ENCODE data around the gene ONECUT3.

Gene ONECUT3

GRCh38 chr19:1717970-1718264 lies 35.4 kb upstream of the ONECUT3 start:
- H2BK15ac ChIP-seq (ENCODE audit: low read length): no peak overlapping the region
- H2BK120ac ChIP-seq (ENCODE audit: low read depth, low read length): no peak overlapping the region
- no peak overlapping the region for H3K4me3 ChIP-seq (ENCODE audit: low read length in 2 of 2)
- H2AFZ ChIP-seq (ENCODE audit: low read length): no peak overlapping the region
- no peak overlapping the region for H4K91ac ChIP-seq (ENCODE audit: low read depth, low read length, poor library complexity)
- 100% methylated on average over 1 of the region's 2 CpGs; no CpG with 5 or more reads in 1 of the 2 donors for WGBS, 2 donors (ENCODE audit: extremely low coverage in 2 of 2, insufficient read length in 2 of 2, insufficient replicate concordance in 1 of 2)
- H2BK12ac ChIP-seq (ENCODE audit: low read length): no peak overlapping the region
- no peak overlapping the region for H3K4me2 ChIP-seq (ENCODE audit: insufficient read depth, low read length, poor library complexity, severe bottlenecking)
- no peak overlapping the region for H3K14ac ChIP-seq (ENCODE audit: low read length)
- H3K27me3 ChIP-seq (ENCODE audit: control insufficient read depth in 3 of 3, insufficient read depth in 3 of 3, low read depth in 1 of 3, low read length in 3 of 3): peaks cover 0 to 41% (median 3%) of the 10 kb centered on the region in 3 experiments
- no peak overlapping the region for H4K8ac ChIP-seq (ENCODE audit: low read depth, low read length)
- no peak overlapping the region for H2BK5ac ChIP-seq (ENCODE audit: low read length)
- H3K79me1 ChIP-seq (ENCODE audit: low read depth, low read length): no peaks in the 10 kb centered on the region
- no peaks in the 10 kb centered on the region for H3K9me3 ChIP-seq (replicated peaks in 1 of 2; ENCODE audit: control insufficient read depth in 2 of 2, insufficient read depth in 1 of 2, low read depth in 1 of 2, low read length in 2 of 2)
- no peak overlapping the region for H3K9ac ChIP-seq (ENCODE audit: low read depth, low read length, poor library complexity)
- H2AK5ac ChIP-seq (ENCODE audit: low read depth, low read length): peak overlapping the region; percentile 46
- H3K27ac ChIP-seq (replicated peaks; ENCODE audit: low read length): no peak overlapping the region
- H3K4me1 ChIP-seq (ENCODE audit: control insufficient read depth in 2 of 2, insufficient read depth in 1 of 2, low read depth in 1 of 2, low read length in 2 of 2): peaks cover 3% of the 10 kb centered on the region in 2 donors
- H3K18ac ChIP-seq (ENCODE audit: low read length): no peak overlapping the region
- H3K4ac ChIP-seq (ENCODE audit: low read length): no peak overlapping the region
- no peaks in the 10 kb centered on the region for H3K36me3 ChIP-seq (replicated peaks in 1 of 2; ENCODE audit: control insufficient read depth in 2 of 2, insufficient read depth in 2 of 2, low read length in 2 of 2)
- H3K23ac ChIP-seq (ENCODE audit: low read depth, low read length, poor library complexity): no peak overlapping the region
- no peak for DNase-seq (ENCODE audit: low spot score)

DNA sequence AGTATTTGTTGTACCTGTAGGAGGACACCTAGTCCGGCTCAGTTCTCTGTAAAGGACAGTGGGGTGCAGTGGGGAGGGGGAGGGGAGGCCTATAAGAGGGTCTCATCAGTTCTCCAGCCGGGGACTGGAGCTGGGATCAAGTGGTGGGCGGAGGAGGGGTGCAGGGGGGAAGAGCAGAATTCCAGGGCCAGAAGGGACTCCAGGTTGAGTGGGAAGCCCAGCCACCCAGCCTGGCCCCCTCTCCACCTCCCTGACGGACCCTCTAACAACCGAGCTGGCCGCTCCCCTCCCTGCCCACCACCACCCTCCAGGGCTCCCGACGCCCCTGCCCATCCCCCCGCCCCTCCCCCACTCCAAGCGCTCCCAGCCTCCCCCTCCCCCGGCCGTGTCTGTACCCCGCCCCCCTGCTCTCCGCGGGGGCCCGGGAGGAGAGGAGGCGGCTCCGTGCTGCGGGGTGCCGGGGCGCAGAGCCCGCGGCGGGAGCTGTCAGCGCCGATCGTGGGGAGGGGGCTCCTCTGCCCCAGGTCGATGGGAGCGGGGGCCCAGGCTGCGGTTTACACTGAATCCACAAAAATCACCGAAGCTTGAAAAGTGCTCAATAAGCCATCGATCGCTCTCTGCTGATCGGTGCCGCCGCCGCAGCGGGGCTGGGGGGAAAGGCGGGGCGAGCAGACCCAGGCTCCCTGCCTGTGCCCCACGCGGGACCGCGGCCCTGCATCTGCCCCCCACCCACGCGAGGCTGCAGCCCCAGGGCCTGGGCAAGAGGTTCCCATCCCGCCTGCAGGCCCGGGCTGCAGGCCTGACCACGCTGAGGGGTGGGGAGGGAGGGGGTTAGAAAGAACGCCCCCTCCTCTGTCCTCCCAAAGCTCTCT lies 34.6 kb upstream of the ONECUT3 start:
- H3K4ac ChIP-seq (ENCODE audit: low read length): peak overlapping the region; percentile 11
- no peak overlapping the region for H3K23ac ChIP-seq (ENCODE audit: low read depth, low read length, poor library complexity)
- H3K14ac ChIP-seq (ENCODE audit: low read length): peak overlapping the region; percentile 38
- H3K27me3 ChIP-seq (ENCODE audit: control insufficient read depth in 3 of 3, insufficient read depth in 3 of 3, low read depth in 1 of 3, low read length in 3 of 3): peaks cover 0 to 41% (median 3%) of the 10 kb centered on the region in 3 experiments
- peak overlapping the region; percentile 97 for H3K18ac ChIP-seq (ENCODE audit: low read length)
- DNase-seq (ENCODE audit: low spot score): no peak
- peaks cover 3% of the 10 kb centered on the region in 2 donors for H3K4me1 ChIP-seq (ENCODE audit: control insufficient read depth in 2 of 2, insufficient read depth in 1 of 2, low read depth in 1 of 2, low read length in 2 of 2)
- H3K9ac ChIP-seq (ENCODE audit: low read depth, low read length, poor library complexity): peak overlapping the region; percentile 86
- H2BK12ac ChIP-seq (ENCODE audit: low read length): peak overlapping the region; percentile 97
- H3K27ac ChIP-seq (replicated peaks; ENCODE audit: low read length): no peak overlapping the region
- H2AFZ ChIP-seq (ENCODE audit: low read length): peak overlapping the region; percentile 78
- peak overlapping the region; percentile 85 for H2BK15ac ChIP-seq (ENCODE audit: low read length)
- no peaks in the 10 kb centered on the region for H3K36me3 ChIP-seq (replicated peaks in 1 of 2; ENCODE audit: control insufficient read depth in 2 of 2, insufficient read depth in 2 of 2, low read length in 2 of 2)
- H3K4me3 ChIP-seq (ENCODE audit: low read length in 2 of 2): peak overlapping the region; percentile 6 to 77
- no peaks in the 10 kb centered on the region for H3K9me3 ChIP-seq (replicated peaks in 1 of 2; ENCODE audit: control insufficient read depth in 2 of 2, insufficient read depth in 1 of 2, low read depth in 1 of 2, low read length in 2 of 2)
- no CpG with 5 or more reads among the region's 50 CpGs for WGBS, 2 donors (ENCODE audit: extremely low coverage in 2 of 2, insufficient read length in 2 of 2, insufficient replicate concordance in 1 of 2)
- H2BK5ac ChIP-seq (ENCODE audit: low read length): peak overlapping the region; percentile 53
- peak overlapping the region; percentile 31 for H2BK120ac ChIP-seq (ENCODE audit: low read depth, low read length)
- H4K8ac ChIP-seq (ENCODE audit: low read depth, low read length): peak overlapping the region; percentile 43
- H3K79me1 ChIP-seq (ENCODE audit: low read depth, low read length): no peaks in the 10 kb centered on the region
- peak overlapping the region; percentile 43 for H4K91ac ChIP-seq (ENCODE audit: low read depth, low read length, poor library complexity)
- peak overlapping the region; percentile 73 for H3K4me2 ChIP-seq (ENCODE audit: insufficient read depth, low read length, poor library complexity, severe bottlenecking)
- peak overlapping the region; percentile 96 for H2AK5ac ChIP-seq (ENCODE audit: low read depth, low read length)

DNA sequence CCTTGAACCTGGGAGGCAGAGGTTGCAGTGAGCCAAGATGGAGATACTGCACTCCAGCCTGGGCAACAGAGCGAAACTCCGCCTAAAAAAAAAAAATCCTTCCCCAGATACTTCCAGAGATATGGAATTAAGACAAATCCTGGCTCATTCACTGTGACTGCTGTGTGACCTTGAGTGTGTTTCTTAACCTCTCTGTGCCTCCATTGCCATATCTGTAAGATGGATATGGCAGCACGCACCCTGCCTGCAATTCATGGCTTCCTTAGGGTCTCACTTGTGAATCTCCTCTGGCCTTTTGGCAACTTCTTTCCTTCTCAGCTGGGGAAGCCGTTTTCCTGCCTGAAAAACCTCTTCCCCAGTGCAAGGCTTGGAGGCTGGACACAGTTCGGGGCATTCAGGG lies 33.8 kb upstream of the ONECUT3 start:
- Histone ChIP-seq H2BK5ac (ENCODE audit: low read length) (no peak overlapping the region), H3K27me3 (ENCODE audit: control insufficient read depth in 3 of 3, insufficient read depth in 3 of 3, low read depth in 1 of 3, low read length in 3 of 3) (peaks cover 0 to 41% (median 3%) of the 10 kb centered on the region in 3 experiments), H3K4me3 (ENCODE audit: low read length in 2 of 2) (no peak overlapping the region), H2AK5ac (ENCODE audit: low read depth, low read length) (peak overlapping the region; percentile 98), H3K27ac (replicated peaks; ENCODE audit: low read length) (no peak overlapping the region), H2BK12ac (ENCODE audit: low read length) (no peak overlapping the region), H3K23ac (ENCODE audit: low read depth, low read length, poor library complexity) (no peak overlapping the region), H4K8ac (ENCODE audit: low read depth, low read length) (no peak overlapping the region), H2BK120ac (ENCODE audit: low read depth, low read length) (no peak overlapping the region), H3K9ac (ENCODE audit: low read depth, low read length, poor library complexity) (no peak overlapping the region), H3K4ac (ENCODE audit: low read length) (no peak overlapping the region), H3K36me3 (replicated peaks in 1 of 2; ENCODE audit: control insufficient read depth in 2 of 2, insufficient read depth in 2 of 2, low read length in 2 of 2) (no peaks in the 10 kb centered on the region), H3K79me1 (ENCODE audit: low read depth, low read length) (no peaks in the 10 kb centered on the region), H3K14ac (ENCODE audit: low read length) (no peak overlapping the region), H4K91ac (ENCODE audit: low read depth, low read length, poor library complexity) (no peak overlapping the region), H2BK15ac (ENCODE audit: low read length) (peak overlapping the region; percentile 30), H3K18ac (ENCODE audit: low read length) (no peak overlapping the region), H2AFZ (ENCODE audit: low read length) (no peak overlapping the region), H3K4me2 (ENCODE audit: insufficient read depth, low read length, poor library complexity, severe bottlenecking) (no peak overlapping the region), H3K9me3 (replicated peaks in 1 of 2; ENCODE audit: control insufficient read depth in 2 of 2, insufficient read depth in 1 of 2, low read depth in 1 of 2, low read length in 2 of 2) (no peaks in the 10 kb centered on the region), H3K4me1 (ENCODE audit: control insufficient read depth in 2 of 2, insufficient read depth in 1 of 2, low read depth in 1 of 2, low read length in 2 of 2) (peaks cover 3% of the 10 kb centered on the region in 2 donors)
- no CpG with 5 or more reads among the region's 5 CpGs for WGBS, 2 donors (ENCODE audit: extremely low coverage in 2 of 2, insufficient read length in 2 of 2, insufficient replicate concordance in 1 of 2)
- DNase-seq (ENCODE audit: low spot score): no peak

- no peak overlapping the region for H2BK12ac ChIP-seq (ENCODE audit: low read length)
Measured at GRCh38 chr19:1720237-1720636, 33.1 kb upstream of the ONECUT3 start.

More at GRCh38 chr19:1720237-1720636, 33.1 kb upstream of the ONECUT3 start:
- Histone ChIP-seq H3K18ac (ENCODE audit: low read length) (peak overlapping the region; percentile 50), H3K23ac (ENCODE audit: low read depth, low read length, poor library complexity) (peak overlapping the region; percentile 40), H2AFZ (ENCODE audit: low read length) (peak overlapping the region; percentile 59), H3K4ac (ENCODE audit: low read length) (no peak overlapping the region), H3K27me3 (ENCODE audit: control insufficient read depth in 3 of 3, insufficient read depth in 3 of 3, low read depth in 1 of 3, low read length in 3 of 3) (peaks cover 0 to 41% (median 3%) of the 10 kb centered on the region in 3 experiments), H3K14ac (ENCODE audit: low read length) (no peak overlapping the region), H2BK5ac (ENCODE audit: low read length) (no peak overlapping the region), H2BK120ac (ENCODE audit: low read depth, low read length) (no peak overlapping the region), H4K8ac (ENCODE audit: low read depth, low read length) (no peak overlapping the region), H3K4me1 (ENCODE audit: control insufficient read depth in 2 of 2, insufficient read depth in 1 of 2, low read depth in 1 of 2, low read length in 2 of 2) (peaks cover 3% of the 10 kb centered on the region in 2 donors), H2AK5ac (ENCODE audit: low read depth, low read length) (peak overlapping the region; percentile 98), H3K9me3 (replicated peaks in 1 of 2; ENCODE audit: control insufficient read depth in 2 of 2, insufficient read depth in 1 of 2, low read depth in 1 of 2, low read length in 2 of 2) (no peaks in the 10 kb centered on the region), H3K9ac (ENCODE audit: low read depth, low read length, poor library complexity) (peak overlapping the region; percentile 63), H3K79me1 (ENCODE audit: low read depth, low read length) (no peaks in the 10 kb centered on the region), H3K4me3 (ENCODE audit: low read length in 2 of 2) (no peak overlapping the region), H3K36me3 (replicated peaks in 1 of 2; ENCODE audit: control insufficient read depth in 2 of 2, insufficient read depth in 2 of 2, low read length in 2 of 2) (no peaks in the 10 kb centered on the region), H3K27ac (replicated peaks; ENCODE audit: low read length) (no peak overlapping the region), H3K4me2 (ENCODE audit: insufficient read depth, low read length, poor library complexity, severe bottlenecking) (no peak overlapping the region), H4K91ac (ENCODE audit: low read depth, low read length, poor library complexity) (no peak overlapping the region), H2BK15ac (ENCODE audit: low read length) (peak overlapping the region; percentile 30)
- no peak for DNase-seq (ENCODE audit: low spot score)
- WGBS, 2 donors (ENCODE audit: extremely low coverage in 2 of 2, insufficient read length in 2 of 2, insufficient replicate concordance in 1 of 2): no CpG with 5 or more reads among the region's 14 CpGs

All from neuronal stem cell (in vitro differentiated cells).